ENCODE data around the gene ZG16B.

Gene ZG16B

GRCh38 chr16:2839650-2840450 lies 9.7 kb downstream of the ZG16B start:
- peaks cover 2 to 3% of the 10 kb centered on the region in 2 donors for H3K9me3 Mint-ChIP-seq
- peaks cover 3 to 4% of the 10 kb centered on the region in 2 donors for H3K36me3 Mint-ChIP-seq
- H3K4me1 Mint-ChIP-seq = peaks cover 7 to 9% of the 10 kb centered on the region in 2 donors
- DNase-seq = no peak
- no peak overlapping the region for H3K27ac Mint-ChIP-seq
- peaks cover 22 to 39% of the 10 kb centered on the region in 2 donors for H3K27me3 Mint-ChIP-seq
- H3K4me3 Mint-ChIP-seq = no peak overlapping the region
- ATAC-seq (replicated peaks) = no peak

DNA sequence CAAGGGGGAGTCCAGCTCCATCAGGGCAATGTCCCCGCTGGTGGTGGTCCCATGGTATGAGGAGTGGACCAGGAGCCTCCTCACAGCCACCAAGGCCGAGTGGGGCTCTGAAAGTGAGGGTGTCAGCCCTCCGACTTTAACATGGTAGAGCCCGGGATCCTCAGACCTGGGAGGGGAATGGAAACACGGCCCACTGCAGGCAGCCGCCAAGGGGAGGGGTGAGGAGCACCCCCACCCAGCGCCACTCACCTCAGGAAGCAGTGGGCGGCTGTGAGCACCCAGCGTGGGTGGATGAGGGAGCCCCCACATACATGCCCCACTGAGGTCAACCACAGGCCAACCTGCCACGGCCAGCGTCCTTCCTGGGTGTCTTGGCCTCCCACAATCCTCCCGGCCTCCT lies 10.8 kb downstream of the ZG16B start:
- ATAC-seq (replicated peaks) (no peak), DNase-seq (no peak)
- H3K27me3 Mint-ChIP-seq = peaks cover 19 to 29% of the 10 kb centered on the region in 2 donors
- peaks cover 7 to 9% of the 10 kb centered on the region in 2 donors for H3K4me1 Mint-ChIP-seq
- H3K36me3 Mint-ChIP-seq = peaks cover 3 to 4% of the 10 kb centered on the region in 2 donors
- no peak overlapping the region for H3K27ac Mint-ChIP-seq
- H3K9me3 Mint-ChIP-seq = peaks cover 3% of the 10 kb centered on the region in 2 donors
- no peak overlapping the region for H3K4me3 Mint-ChIP-seq

DNA sequence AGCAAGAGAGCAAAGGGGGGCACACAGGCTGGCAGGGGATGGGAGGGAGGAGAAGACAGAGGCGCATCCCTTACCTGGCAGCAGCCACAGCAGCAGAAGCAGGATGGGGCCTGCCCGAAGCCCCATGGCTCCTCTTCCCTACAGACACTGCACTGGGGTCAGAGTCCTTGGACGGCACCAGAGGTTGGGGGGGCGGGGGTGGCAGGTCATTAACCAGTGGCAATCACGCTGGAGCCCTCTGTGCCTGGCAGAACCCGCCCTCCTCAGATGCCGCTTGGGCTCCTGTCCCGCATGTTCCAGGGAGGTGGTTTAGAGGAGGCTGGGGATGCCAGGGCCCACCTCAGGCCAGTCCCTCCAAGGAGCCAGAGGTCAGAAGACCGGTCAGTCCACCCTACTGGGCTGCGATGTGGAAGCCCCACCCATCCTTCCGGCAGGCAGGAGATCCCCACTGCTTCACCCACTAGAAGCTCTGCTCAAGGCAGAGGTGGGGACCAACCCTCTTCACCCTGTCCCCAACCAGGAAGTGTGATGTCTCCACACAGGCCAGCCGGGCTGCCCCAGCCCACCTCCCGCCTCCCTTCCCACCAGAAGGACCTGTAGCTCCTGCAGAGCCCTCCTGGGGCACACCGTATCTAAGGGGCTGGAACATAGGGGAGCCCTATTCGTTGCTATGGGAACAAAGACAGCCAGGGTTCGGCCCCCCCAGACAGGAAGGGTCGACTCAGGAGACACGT lies 11.7 kb downstream of the ZG16B start:
- Mint-ChIP-seq H3K36me3 (peaks cover 3 to 4% of the 10 kb centered on the region in 2 donors), H3K27ac (peak overlapping the region; percentile 71), H3K4me1 (peaks cover 7 to 9% of the 10 kb centered on the region in 2 donors), H3K4me3 (peak overlapping the region; percentile 69 to 83), H3K27me3 (peaks cover 21 to 29% of the 10 kb centered on the region in 2 donors), H3K9me3 (peaks cover 3% of the 10 kb centered on the region in 2 donors)
- peak in 1 of 2 donors; percentile 35 for ATAC-seq (replicated peaks)
- no peak for DNase-seq

- ATAC-seq (replicated peaks) (peak; percentile 79 to 88), DNase-seq (peak; percentile 71)
- Mint-ChIP-seq H3K9me3 (peaks cover 3% of the 10 kb centered on the region in 2 donors), H3K4me3 (peak overlapping the region; percentile 69 to 83), H3K27me3 (peaks cover 19 to 29% of the 10 kb centered on the region in 2 donors), H3K27ac (peak overlapping the region; percentile 83), H3K4me1 (peaks cover 7 to 9% of the 10 kb centered on the region in 2 donors), H3K36me3 (peaks cover 3 to 4% of the 10 kb centered on the region in 2 donors)
Observed at GRCh38 chr16:2842340-2843000, 12.4 kb downstream of the ZG16B start.

GRCh38 chr16:2843526-2843925 lies 13.4 kb downstream of the ZG16B start:
- Mint-ChIP-seq H3K9me3 (peaks cover 3% of the 10 kb centered on the region in 2 donors), H3K27me3 (peaks cover 11 to 18% of the 10 kb centered on the region in 2 donors), H3K36me3 (peaks cover 3 to 4% of the 10 kb centered on the region in 2 donors), H3K4me3 (no peak overlapping the region), H3K4me1 (peaks cover 7 to 9% of the 10 kb centered on the region in 2 donors), H3K27ac (no peak overlapping the region)
- no peak for ATAC-seq (replicated peaks)
- no peak for DNase-seq

DNA sequence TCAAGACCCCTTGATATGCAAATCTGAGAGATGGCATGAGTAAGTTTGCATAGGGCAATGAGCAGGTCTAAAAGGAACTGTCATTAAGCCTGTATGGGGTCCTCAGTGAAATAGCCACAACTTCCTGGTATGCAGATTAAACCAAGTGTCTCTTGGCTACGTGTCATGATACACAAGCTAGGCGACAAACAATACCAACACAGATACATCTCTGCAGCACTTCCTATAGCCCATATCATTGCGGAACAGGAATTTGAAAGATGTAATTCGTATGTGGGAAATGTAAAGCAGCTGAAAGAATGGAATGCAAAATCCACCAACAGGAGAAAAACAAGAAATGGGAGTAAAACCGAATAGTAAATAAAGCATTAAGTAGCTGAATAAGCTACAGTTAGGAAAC lies 15.0 kb downstream of the ZG16B start:
- H3K36me3 Mint-ChIP-seq = peaks cover 3 to 4% of the 10 kb centered on the region in 2 donors
- H3K9me3 Mint-ChIP-seq = peaks cover 3% of the 10 kb centered on the region in 2 donors
- no peak for ATAC-seq (replicated peaks)
- no peak overlapping the region for H3K27ac Mint-ChIP-seq
- no peak for DNase-seq
- H3K4me1 Mint-ChIP-seq = peaks cover 7 to 9% of the 10 kb centered on the region in 2 donors
- H3K27me3 Mint-ChIP-seq = peaks cover 23 to 29% of the 10 kb centered on the region in 2 donors
- no peak overlapping the region for H3K4me3 Mint-ChIP-seq

GRCh38 chr16:2846511-2847310 lies 16.6 kb downstream of the ZG16B start:
- Mint-ChIP-seq H3K4me1 (peaks cover 5 to 9% of the 10 kb centered on the region in 2 donors), H3K27ac (no peak overlapping the region), H3K36me3 (peaks cover 3 to 4% of the 10 kb centered on the region in 2 donors), H3K9me3 (peaks cover 3% of the 10 kb centered on the region in 2 donors), H3K4me3 (no peak overlapping the region), H3K27me3 (peaks cover 29 to 41% of the 10 kb centered on the region in 2 donors)
- DNase-seq (no peak), ATAC-seq (replicated peaks) (no peak)

GRCh38 chr16:2848933-2849725 lies 19.0 kb downstream of the ZG16B start:
- no peak for DNase-seq
- Mint-ChIP-seq H3K36me3 (peaks cover 0 to 3% of the 10 kb centered on the region in 2 donors), H3K27me3 (peaks cover 41 to 59% of the 10 kb centered on the region in 2 donors), H3K4me3 (no peak overlapping the region), H3K4me1 (no peaks in the 10 kb centered on the region), H3K9me3 (peaks cover 1 to 2% of the 10 kb centered on the region in 2 donors), H3K27ac (no peak overlapping the region)
- ATAC-seq (replicated peaks) = no peak

GRCh38 chr16:2852003-2852730 lies 22.1 kb downstream of the ZG16B start:
- peaks cover 0 to 17% of the 10 kb centered on the region in 2 donors for H3K36me3 Mint-ChIP-seq
- H3K27me3 Mint-ChIP-seq = peaks cover 46 to 68% of the 10 kb centered on the region in 2 donors
- no peaks in the 10 kb centered on the region for H3K4me1 Mint-ChIP-seq
- ATAC-seq (replicated peaks) (no peak), DNase-seq (no peak)
- no peak overlapping the region for H3K4me3 Mint-ChIP-seq
- no peak overlapping the region for H3K27ac Mint-ChIP-seq
- H3K9me3 Mint-ChIP-seq = peaks cover 8 to 9% of the 10 kb centered on the region in 2 donors

GRCh38 chr16:2852731-2853507 lies 22.8 kb downstream of the ZG16B start:
- no peak overlapping the region for H3K27ac Mint-ChIP-seq
- DNase-seq = no peak
- H3K27me3 Mint-ChIP-seq = peaks cover 51 to 71% of the 10 kb centered on the region in 2 donors
- H3K9me3 Mint-ChIP-seq = peaks cover 8 to 9% of the 10 kb centered on the region in 2 donors
- no peak for ATAC-seq (replicated peaks)
- H3K4me3 Mint-ChIP-seq = no peak overlapping the region
- peaks cover 0 to 17% of the 10 kb centered on the region in 2 donors for H3K36me3 Mint-ChIP-seq
- peaks cover 3 to 7% of the 10 kb centered on the region in 2 donors for H3K4me1 Mint-ChIP-seq

DNA sequence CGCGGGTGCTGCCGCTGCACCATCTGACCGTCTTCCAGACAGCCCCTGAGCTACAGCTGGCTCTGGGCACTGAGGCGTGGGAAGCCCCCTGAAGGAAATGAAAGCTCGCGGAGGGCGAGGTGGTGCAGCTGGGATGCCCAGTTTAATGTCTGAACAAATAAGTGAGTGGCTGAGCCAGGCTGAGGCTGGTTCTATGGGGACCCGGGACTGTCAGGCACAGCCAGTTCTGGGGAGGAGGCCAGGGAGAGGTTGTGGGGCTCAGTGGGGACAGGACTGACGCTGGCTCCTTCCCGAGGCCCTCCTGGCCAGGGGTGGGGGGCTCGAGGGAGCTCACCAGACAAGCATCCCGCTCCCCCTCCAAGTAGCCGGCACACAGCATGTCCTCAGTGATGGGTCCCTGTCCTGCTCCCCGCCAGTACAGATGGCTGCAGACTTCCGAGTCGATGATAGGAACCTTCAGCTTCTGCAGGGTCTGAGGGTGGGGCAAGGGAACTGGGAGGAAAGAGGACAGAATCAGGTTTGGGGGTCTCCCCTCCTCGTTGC lies 23.5 kb downstream of the ZG16B start:
- no peak overlapping the region for H3K4me3 Mint-ChIP-seq
- peaks cover 3 to 8% of the 10 kb centered on the region in 2 donors for H3K4me1 Mint-ChIP-seq
- no peak for ATAC-seq (replicated peaks)
- no peak overlapping the region for H3K27ac Mint-ChIP-seq
- H3K9me3 Mint-ChIP-seq = peaks cover 8 to 9% of the 10 kb centered on the region in 2 donors
- H3K27me3 Mint-ChIP-seq = peaks cover 52 to 78% of the 10 kb centered on the region in 2 donors
- H3K36me3 Mint-ChIP-seq = peaks cover 0 to 17% of the 10 kb centered on the region in 2 donors
- DNase-seq = no peak

Measured in stimulated activated naive B cell treated with anti-CD40 and anti-IgM and Interleukin-4, amounts not matched to agents 10 μg/mL and 1 μg/mL and 100 μg/mL, for 72 hours (primary cell).